Pons (tissue), 1 donor: ENCODE measurements around the gene DPM3.
"Not testable (repeated sequence)": the region's sequence is repeated elsewhere in the genome, so short reads cannot be mapped to it uniquely, and the experiment has no call there.

ENCODE experiments used
- DNase-seq: peaks from one replicate; pipeline ENCODE4 v3.0.0-alpha.2; 2016; ENCODE audit warnings: low spot score

DPM3 gene

GRCh38 chr1:155139895-155140629 lies at the start of gene DPM3:
TSS of gene DPM3 (minus strand) at chr1:155140531. CDS start at chr1:155140240, 291 bp downstream.
- peak; percentile 91 for DNase-seq

GRCh38 chr1:155189926-155190325 lies 49.6 kb upstream of the DPM3 start:
- not testable (repeated sequence) for DNase-seq

- no peak for DNase-seq
Observed at GRCh38 chr1:155188268-155188667, 47.9 kb upstream of the DPM3 start.

GRCh38 chr1:155187456-155187891 lies 47.1 kb upstream of the DPM3 start:
- DNase-seq = no peak

- DNase-seq = no peak
Observed at GRCh38 chr1:155186794-155187455, 46.6 kb upstream of the DPM3 start.

GRCh38 chr1:155186067-155186793 lies 45.9 kb upstream of the DPM3 start:
- DNase-seq = no peak

- no peak for DNase-seq
Observed at GRCh38 chr1:155185783-155186066, 45.4 kb upstream of the DPM3 start.

- DNase-seq = no peak
Observed at GRCh38 chr1:155184835-155185782, 44.8 kb upstream of the DPM3 start.

GRCh38 chr1:155184351-155184811 lies 44.0 kb upstream of the DPM3 start:
- no peak for DNase-seq

- DNase-seq = no peak
Observed at GRCh38 chr1:155183775-155184221, 43.5 kb upstream of the DPM3 start.

- no peak for DNase-seq
Observed at GRCh38 chr1:155182052-155182550, 41.8 kb upstream of the DPM3 start.

- DNase-seq = no peak
Observed at GRCh38 chr1:155181371-155182051, 41.2 kb upstream of the DPM3 start.

GRCh38 chr1:155179112-155180031 lies 39.0 kb upstream of the DPM3 start:
- no peak for DNase-seq

GRCh38 chr1:155178441-155179111 lies 38.2 kb upstream of the DPM3 start:
- DNase-seq = no peak

GRCh38 chr1:155177918-155178281 lies 37.6 kb upstream of the DPM3 start:
- DNase-seq = no peak

GRCh38 chr1:155177192-155177917 lies 37.0 kb upstream of the DPM3 start:
- no peak for DNase-seq

GRCh38 chr1:155176544-155177071 lies 36.3 kb upstream of the DPM3 start:
- peak; percentile 70 for DNase-seq

GRCh38 chr1:155175927-155176371 lies 35.6 kb upstream of the DPM3 start:
- no peak for DNase-seq
